GM19397 (cell line): ENCODE measurements around the gene CXXC1.
"Not testable (repeated sequence)": the region's sequence is repeated elsewhere in the genome, so short reads cannot be mapped to it uniquely, and the experiment has no call there.

Experiments
- ATAC-seq: cut with Tn5 transposase; IDR thresholded peaks from one replicate; pipeline ENCODE4 v1.9.1; 2021; ENCODE audit warnings: mild to moderate bottlenecking, moderate library complexity; ENCODE audit not compliant: unreplicated experiment

CXXC1 gene

GRCh38 chr18:50276452-50276851, 11.0 kb downstream of the CXXC1 start:
- ATAC-seq, result no peak

DNA sequence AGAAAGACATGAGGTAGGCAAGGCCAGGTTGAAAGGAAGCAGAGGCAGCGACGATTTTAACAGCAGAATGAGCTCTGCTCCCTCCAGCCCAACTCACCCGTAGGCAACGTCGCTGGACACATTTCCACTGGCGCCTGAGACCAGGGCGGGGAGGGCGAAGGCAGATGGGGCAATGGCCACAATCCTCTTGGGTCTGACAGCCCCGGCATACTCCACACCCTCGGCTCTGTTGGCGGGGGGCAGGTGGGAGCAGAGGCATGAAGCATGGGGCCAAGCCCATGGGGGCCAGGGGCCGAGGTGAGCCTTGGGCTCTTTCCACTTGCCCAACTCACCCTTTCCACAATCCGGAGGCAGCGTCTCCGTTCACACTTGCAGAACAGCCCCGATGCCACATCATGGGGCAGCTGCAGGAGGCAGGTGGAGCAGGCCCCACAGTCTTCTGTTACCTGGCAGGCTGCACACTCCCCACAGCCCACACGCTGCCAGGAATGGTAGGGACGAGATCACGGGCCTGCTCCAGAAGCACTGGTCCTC, 11.9 kb downstream of the CXXC1 start:
- ATAC-seq, result no peak

DNA sequence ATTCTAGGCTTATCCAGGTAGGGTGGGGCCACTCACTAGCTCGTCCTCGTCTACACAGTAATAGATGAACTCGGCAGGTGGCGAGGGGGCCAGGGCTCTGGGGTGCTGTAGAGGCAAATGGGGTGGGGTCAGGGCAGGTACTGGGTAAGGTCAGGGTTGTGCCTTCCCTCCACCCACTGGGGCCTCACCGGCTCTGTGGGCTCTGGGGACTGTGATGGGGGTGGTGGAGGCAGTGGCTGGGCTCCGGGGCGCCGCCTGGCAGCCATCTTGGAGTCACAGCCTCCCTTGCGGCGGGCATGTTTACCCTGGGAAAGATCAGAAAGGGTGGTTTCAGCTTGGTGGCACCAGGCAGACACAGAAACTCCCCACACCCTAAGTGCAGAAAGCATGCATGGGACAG, 12.6 kb downstream of the CXXC1 start:
- no peak for ATAC-seq

DNA sequence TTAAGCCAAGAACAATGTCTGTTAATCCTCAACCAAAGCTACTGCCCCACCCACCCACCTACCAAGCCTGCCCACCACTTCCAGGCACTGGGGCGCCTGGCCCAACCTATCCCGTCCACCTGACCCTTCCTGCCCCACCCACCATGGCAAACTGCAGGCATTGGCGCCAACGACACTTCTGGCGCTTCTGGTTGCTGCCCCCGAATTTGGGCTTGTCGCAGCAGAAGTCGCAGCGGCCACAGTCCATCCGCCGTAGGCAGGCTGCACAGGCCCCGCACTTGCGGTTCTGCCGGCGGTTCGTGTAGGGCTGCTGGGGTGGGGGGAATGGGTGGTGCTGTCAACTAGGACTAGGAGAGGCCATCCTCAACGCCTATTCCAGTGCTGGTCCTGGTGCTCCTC, 13.4 kb downstream of the CXXC1 start:
- ATAC-seq, result no peak

DNA sequence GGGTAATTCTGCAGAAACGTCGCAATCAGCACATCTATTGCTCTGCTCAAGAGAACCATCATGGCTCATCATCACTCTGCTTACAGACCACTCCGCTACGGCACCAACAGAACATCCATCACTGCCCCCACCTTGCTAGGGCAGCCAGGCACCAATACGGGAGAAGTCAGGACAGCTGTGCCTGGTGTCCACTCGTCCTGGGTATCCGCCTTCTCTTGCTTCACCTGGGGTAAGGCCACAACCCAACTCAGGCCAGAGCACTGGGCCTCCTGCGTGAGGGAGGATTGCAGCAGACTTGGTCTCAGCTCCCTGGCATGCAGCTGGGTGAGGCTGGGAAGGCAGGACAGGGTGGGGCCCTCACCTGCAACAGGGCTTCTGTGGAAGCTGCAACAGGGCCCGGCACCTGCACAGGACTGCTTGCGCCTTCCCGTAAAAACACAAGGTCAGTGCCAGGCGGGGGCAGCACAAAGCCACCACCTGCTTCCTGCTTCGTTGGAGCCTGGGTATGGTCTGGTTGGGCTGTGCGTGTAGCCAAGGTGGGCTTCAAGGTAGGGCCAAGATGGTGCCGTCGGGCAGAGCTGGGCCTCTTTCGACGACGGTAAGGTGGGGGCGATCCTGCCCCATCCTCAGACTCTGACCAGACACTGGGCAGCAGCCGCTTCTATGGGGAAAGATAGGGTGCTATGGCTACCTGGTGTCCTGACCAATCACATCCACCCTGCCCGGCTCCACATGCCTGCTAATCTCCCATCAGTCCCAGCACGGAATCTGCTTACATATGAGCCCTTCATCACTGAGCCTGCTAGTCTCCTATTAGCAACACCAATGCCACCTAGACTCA, 14.1 kb downstream of the CXXC1 start:
- ATAC-seq, result no peak

DNA sequence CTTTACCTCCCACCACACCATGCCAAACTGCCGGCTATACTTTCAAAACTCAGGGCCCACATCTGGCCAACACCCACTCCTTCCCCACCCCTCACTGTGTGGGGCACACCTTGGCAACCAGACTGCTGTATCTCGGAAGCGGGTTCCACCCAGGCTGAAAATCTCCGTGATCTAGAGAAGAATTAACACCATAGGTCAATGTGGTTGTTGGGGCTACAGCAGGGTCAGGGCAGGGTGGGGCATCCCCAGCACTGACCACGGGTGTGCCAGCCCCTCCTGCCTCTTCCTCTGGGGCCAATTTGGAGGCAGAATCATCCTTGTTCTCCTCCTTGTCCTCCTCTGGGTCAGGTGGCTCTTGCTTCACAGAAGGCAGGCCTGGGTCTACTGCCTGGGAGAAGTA, 14.9 kb downstream of the CXXC1 start:
- ATAC-seq, result no peak

DNA sequence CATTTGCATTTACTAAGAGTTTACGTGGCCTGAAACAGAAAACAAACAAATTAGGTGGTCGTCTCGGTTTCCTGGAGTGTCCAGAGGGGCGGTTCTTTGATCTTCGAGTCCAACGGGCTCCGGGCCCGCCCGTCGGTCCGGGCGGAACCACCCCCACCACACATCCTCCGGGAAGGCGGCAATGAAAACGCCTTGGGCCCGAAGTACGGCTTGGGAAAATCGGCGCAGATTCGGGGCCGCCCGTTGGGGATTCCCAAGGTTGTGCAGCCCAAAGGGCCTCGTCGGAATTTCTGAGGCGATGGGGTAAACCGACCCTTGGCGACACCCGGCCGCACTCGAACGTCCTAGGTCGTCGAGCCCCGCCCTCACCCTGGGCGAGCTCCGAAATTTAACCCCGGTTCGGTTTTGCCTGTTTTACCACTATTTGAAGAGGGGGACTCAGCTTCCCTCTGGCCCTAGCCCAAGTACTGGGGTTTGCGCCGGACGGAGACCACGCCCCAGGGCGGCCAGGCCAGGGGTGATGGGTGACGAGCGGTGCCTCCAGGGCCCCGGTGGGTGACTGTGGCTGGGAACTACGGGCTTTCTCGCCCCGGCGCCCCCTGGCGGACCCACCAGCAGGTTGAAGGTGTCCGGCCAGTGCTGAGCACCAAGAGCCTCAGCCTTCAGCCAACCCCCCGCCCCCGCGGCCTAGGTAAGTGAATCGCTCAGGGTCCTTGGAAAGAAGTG, 19.3 kb downstream of the CXXC1 start:
- ATAC-seq, result peak; percentile 70

- peak; percentile 86 for ATAC-seq
Measured at GRCh38 chr18:50266248-50266704, 21.2 kb downstream of the CXXC1 start, which contains the start of gene CFAP53. Gene CFAP53 (minus strand): TSS chr18:50266495. CDS start chr18:50266404, 91 bp downstream.

DNA sequence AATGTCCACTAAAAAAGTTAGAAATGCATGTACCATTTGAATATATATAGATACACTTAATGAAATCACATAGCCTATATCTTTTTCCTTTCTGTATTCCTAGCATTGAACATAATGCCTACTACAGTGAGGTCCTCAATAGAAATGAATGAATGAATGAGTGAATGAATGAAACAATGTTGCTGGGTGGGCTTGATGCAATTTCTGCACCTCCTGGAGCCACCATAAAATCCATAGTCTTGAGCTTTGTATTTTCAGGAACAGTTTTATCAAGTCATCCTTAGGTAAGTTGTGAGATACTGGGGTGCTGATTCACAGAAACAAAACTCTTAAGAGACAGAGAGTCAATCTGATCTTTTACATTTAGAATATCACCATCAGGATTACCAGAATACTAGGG, 24.5 kb downstream of the CXXC1 start:
- no peak for ATAC-seq

GRCh38 chr18:50250935-50251334, 36.6 kb downstream of the CXXC1 start:
- ATAC-seq, result no peak

GRCh38 chr18:50249576-50249975, 37.9 kb downstream of the CXXC1 start:
- ATAC-seq, result no peak

DNA sequence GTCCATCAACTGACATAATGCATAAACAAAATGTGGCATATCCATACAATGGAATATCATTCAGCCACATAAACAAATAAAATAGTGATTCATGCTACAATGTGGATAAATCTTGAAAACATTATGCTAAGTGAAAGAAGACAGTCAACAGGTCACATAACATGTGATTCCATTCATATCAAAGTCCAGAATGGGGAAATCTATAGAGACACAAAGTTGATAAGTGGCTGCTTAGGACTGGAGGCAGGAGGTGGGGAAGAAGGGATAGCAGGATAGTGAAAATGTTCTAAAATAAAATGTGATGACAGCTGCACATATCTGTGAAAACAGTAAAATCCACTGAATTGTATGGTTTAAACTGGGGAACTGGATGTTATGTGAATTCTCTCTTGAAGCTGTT, 39.9 kb downstream of the CXXC1 start:
- ATAC-seq, result no peak

DNA sequence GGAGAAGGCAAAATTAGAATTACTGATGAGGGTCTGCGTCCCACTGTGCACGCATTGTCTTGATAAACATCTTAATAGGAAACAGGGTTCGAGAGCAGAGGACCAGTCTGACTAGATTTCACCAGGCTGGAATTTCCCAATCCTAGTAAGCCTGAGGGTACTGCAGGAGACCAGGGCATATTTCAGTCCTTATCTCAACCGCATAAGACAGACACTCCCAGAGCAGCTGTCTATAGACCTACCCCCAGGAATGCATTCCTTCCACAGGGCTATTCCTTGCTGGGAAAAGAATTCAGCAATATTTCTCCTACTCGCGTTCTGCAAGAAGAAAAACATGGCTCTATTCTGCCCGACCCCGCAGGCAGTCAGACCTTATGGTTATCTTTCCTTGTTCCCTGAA, 45.7 kb downstream of the CXXC1 start:
- not testable (repeated sequence) for ATAC-seq

DNA sequence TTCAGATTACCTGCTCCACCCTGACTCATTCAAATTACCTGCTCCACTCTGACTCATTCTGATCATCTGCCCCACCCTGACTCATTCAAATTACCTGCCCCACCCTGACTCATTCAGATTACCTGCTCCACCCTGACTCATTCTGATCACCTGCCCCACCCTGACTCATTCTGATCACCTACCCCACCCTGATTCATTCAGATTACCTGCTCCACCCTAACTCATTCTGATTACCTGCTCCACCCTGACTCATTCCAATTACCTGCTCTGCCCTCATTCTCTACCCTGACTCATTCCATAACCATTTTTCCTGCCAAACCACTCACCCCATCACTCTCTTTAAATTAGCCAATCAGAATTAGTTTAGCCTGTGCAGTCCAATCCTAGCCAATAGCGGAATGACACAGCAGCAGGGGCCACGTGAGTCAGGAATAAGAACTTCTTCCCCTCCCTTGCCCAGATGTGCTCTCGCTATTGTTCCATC, 47.4 kb downstream of the CXXC1 start:
- no peak for ATAC-seq

- ATAC-seq, result no peak
Measured at GRCh38 chr18:50232419-50232818, 55.1 kb downstream of the CXXC1 start.
